Measurements from ENCODE around the gene CCDC6.

- no peak for TF ChIP-seq RAD21 (CRISPR knock-in tag; conservative IDR thresholded peaks at IDR 0.05 in 1 of 2, IDR thresholded peaks at IDR 0.05 in 1 of 2)
- TF ChIP-seq RAD51 (IDR thresholded peaks at IDR 0.05; ENCODE audit: borderline replicate concordance, low read depth), result no peak
- TF ChIP-seq FOXP1 (CRISPR knock-in tag; IDR thresholded peaks at IDR 0.05), result no peak
- TF ChIP-seq FOXJ3 (CRISPR knock-in tag; IDR thresholded peaks at IDR 0.05), result no peak
- TF ChIP-seq CBFA2T2 (conservative IDR thresholded peaks at IDR 0.05), result no peak
Measured at GRCh38 chr10:59823111-59823510, 83.2 kb downstream of the CCDC6 start.
